GM20000 (cell line): ENCODE data around the gene CENATAC.
"Not testable (repeated sequence)": the region's sequence is repeated elsewhere in the genome, so short reads cannot be mapped to it uniquely, and the experiment has no call there.

ENCODE experiments used
- DNase-seq: peaks from one replicate; pipeline ENCODE4 v3.0.0; 2012; ENCODE audit warnings: low spot score
- TF ChIP-seq, protein P1 (sequence below): IDR thresholded peaks from 2 replicates; pipeline ENCODE4 v1.5.1; 2012; ENCODE audit warnings: mild to moderate bottlenecking, control low read depth; ENCODE audit errors: extremely low read depth, missing control alignments

CENATAC gene, protein sequence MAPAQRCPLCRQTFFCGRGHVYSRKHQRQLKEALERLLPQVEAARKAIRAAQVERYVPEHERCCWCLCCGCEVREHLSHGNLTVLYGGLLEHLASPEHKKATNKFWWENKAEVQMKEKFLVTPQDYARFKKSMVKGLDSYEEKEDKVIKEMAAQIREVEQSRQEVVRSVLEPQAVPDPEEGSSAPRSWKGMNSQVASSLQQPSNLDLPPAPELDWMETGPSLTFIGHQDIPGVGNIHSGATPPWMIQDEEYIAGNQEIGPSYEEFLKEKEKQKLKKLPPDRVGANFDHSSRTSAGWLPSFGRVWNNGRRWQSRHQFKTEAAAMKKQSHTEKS

GRCh38 chr11:118997627-118998387 lies at the start of gene CENATAC:
Gene CENATAC, plus strand, starts transcription at chr11:118998138. Its CDS starts 60 bp downstream, at chr11:118998198.
- DNase-seq = peak; percentile 99
- TF ChIP-seq, protein P1, sequence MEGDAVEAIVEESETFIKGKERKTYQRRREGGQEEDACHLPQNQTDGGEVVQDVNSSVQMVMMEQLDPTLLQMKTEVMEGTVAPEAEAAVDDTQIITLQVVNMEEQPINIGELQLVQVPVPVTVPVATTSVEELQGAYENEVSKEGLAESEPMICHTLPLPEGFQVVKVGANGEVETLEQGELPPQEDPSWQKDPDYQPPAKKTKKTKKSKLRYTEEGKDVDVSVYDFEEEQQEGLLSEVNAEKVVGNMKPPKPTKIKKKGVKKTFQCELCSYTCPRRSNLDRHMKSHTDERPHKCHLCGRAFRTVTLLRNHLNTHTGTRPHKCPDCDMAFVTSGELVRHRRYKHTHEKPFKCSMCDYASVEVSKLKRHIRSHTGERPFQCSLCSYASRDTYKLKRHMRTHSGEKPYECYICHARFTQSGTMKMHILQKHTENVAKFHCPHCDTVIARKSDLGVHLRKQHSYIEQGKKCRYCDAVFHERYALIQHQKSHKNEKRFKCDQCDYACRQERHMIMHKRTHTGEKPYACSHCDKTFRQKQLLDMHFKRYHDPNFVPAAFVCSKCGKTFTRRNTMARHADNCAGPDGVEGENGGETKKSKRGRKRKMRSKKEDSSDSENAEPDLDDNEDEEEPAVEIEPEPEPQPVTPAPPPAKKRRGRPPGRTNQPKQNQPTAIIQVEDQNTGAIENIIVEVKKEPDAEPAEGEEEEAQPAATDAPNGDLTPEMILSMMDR = no peak

DNA sequence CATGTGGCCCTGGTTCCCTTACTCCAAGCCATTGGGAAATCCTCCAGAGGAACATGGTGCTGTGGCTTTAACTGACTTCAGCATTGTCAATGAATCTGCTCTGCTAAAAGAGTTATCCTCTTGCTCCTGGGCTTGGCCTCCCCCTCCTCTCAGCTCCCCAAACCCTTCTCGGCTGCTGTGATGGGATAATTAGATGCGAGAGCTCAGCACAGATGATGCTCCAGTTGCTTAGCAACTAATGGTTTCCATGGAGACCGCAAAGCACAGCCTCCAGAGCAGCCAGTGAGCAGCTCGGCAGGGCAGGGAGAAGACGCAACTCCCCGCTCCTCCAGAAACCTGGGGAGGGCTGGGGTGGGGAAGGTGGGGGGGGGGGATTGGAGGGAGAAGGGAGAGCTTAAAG lies 44.7 kb upstream of the CENATAC start:
- no peak for DNase-seq
- TF ChIP-seq, protein P1 = no peak

DNA sequence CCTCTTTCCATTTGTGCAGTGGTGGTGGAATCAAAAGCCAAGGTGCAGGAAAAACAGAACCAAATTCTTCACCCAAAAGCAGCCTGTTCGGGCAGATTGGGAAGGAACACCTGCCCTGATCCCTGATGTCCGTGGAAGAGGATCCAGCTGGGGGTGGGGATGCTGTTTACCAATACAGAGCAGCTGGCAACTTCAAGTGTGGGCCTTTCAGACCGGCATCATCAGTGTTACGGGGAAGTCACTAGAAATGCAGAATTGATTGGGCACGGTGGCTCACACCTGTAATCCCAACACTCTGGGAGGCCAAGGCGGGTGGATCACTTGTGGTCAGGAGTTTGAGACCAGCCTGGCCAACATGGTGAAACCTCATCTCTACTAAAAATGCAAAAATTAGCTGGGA lies 44.0 kb upstream of the CENATAC start:
- DNase-seq = not testable (repeated sequence)

- peak; percentile 90 for DNase-seq
- TF ChIP-seq, protein P1 = peak; percentile 92
Observed at GRCh38 chr11:118956094-118956846, 41.7 kb upstream of the CENATAC start, which contains the start of gene UPK2. Gene UPK2, plus strand, starts transcription at chr11:118956298. Its CDS starts 53 bp downstream, at chr11:118956351.

- TF ChIP-seq, protein P1 = no peak
- no peak for DNase-seq
Observed at GRCh38 chr11:118956847-118957469, 41.0 kb upstream of the CENATAC start.

- no peak for DNase-seq
- TF ChIP-seq, protein P1 = no peak
Observed at GRCh38 chr11:118957549-118957948, 40.4 kb upstream of the CENATAC start.

- TF ChIP-seq, protein P1 = no peak
- DNase-seq = no peak
Observed at GRCh38 chr11:118957968-118958367, 40.0 kb upstream of the CENATAC start.
